Endometrium (tissue), 2 donors: ENCODE results near the gene MBNL1.

Source experiments
- FAIRE-seq: peaks from 2 replicates; lab custom pipeline; 2012; peaks lifted over from hg19 to GRCh38; lab: Jason Lieb, UNC
- donor health status: control.
- donor health status: control.

Gene MBNL1

DNA sequence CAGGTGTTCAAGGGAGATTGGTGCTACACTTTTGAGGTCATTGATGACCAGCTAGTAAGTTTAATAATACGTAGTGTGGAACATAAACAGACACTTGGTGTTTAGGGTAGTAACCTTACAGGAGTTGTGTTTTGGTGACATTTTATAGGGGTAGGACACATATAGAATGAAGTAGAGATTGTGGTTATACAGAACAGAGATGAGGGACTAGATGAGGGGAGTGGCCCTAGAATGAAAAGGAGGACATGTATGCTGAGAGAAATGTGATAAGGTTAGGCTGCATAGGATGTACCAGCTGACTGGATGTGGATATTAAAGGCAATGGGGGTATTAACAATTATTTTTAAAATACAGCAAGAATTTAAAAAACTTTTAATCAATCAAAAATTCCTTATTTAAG, 8.0 kb downstream of the MBNL1 start:
- FAIRE-seq: no peak

- FAIRE-seq: no peak
Measured at GRCh38 chr3:152277198-152277597, 8.5 kb downstream of the MBNL1 start.

- FAIRE-seq: no peak
Measured at GRCh38 chr3:152278756-152279427, 10.2 kb downstream of the MBNL1 start.

DNA sequence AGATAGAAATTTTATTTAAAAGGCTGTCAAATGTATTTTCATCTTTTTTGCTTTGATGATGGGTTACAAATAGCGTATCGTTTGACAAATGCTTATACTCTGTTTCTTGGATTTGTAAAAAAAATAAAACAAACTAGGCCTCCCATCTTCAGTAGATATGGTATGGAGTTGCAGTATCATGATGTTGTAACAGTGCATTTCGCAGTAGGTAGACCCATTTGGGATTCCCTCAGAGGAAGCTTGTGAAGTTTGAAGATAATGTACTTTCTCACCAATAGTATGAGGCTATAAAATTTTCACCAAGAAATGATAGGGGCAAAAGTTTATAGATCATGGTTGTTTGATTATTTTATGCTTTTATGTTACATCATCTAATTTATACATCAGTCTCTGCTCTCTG, 10.8 kb downstream of the MBNL1 start:
- FAIRE-seq: no peak

DNA sequence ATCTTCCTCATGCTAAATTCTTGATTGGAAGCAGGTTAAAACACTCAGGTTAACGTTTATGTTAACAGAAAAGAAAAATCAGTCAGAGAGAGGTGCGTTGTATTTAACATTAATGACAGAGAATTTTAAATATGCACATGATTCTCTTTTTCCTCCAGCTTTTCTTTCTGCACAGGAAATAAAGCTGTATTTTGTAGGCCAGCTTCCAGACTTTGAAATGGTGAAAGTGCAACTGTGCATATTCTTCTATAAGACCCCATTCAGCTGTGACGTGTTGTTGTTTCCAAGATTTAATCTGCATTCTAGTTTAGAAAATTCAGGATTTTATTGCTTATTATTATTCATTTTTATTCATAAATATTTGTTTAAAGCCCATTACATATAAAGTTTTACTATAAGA, 11.8 kb downstream of the MBNL1 start:
- FAIRE-seq: no peak

DNA sequence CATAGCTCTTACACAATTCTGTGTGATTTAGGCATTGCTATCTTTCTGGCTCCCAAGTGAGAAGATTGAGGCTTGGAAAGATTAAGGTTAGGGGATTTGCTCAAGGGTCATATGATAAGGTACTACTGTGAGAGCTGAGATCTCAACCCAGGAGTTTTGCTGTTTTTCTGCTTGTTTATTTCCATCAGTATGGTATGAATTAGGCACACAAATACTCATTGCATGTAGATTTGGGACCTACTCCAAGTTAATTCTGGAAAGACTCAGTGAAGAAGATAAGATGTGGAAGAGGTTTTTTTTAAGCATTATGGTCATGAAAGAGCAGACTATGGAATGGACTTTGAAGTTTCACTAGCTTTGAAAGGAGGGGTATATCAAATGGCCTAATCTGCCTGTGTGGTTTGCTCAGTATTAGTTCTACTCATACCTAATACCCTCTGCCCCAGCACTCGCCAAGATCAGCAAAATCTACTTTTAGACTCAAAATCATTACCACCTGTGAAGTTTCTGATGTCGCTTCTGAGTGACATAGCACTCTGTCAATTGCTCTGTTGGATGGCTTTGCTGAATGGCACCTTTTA, 12.5 kb downstream of the MBNL1 start:
- FAIRE-seq: no peak

DNA sequence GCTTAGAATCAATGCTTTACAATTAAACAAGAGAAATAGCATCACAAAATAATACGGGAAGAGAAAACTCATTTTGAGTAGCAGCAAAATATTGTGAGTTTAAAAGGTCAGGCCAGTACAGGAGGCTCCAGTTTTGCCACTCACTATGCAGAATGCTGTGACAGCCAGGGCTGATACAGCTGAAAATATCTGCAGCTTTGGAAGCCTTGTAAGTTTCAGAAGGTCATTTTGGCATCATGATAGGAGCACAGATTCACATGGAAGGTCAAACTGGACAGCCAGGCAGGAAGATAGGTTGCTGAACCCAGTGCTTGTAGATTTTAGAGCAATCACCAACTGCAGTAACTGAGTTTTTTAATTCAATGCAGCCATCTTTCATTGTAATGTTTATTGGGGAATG, 14.1 kb downstream of the MBNL1 start:
- FAIRE-seq: no peak

GRCh38 chr3:152283492-152284381, 15.0 kb downstream of the MBNL1 start:
- FAIRE-seq: no peak

DNA sequence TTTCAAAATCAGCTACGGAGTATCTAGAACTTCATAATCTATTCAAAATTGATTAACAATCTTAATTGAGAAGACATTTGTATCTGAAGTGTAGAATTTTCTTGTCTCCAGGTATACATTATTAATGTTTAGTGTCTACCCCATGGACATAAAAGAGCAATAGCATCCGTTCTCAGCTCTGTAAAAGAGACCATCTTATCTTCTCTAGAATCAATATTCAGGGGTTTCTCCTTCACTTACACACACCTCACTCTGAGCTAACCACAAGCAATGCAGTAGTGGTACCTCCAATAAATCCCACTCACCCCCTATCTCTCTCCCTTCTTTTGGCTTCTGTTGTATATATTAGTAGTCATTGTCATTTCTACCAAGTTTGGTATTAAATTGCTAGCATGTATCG, 16.2 kb downstream of the MBNL1 start:
- no peak for FAIRE-seq

GRCh38 chr3:152285509-152285908, 16.8 kb downstream of the MBNL1 start:
- no peak for FAIRE-seq

DNA sequence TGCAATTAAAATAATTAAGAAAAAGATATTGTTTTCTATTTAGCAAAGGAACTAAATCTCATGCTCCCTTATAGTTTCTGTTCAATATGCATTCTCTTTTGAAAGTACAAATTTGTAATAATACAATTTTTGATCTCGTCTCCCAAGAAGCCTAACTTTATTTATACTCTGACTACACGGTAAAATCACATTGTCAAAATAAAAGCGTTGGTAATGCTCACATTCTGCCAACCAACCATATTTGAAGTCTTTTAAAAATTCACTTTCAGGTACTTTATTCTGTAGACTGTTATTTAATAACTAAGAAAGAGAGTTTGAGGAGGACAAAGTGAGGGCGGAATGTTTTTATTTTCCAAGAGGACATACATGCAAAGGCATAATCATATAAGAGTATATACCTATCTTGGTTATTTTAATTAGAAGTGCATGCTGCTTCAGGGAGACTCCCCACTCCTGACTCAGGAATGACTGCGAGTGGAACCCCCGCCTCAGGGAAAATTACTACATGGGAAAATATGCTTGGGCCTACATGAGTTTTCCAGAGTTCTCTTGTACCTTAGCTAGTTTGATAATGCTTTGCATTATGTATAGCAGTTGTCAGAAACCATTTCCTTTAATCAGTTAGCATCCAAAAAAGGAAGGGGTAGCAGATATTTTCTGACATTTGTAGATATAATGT, 19.3 kb downstream of the MBNL1 start:
- FAIRE-seq: no peak

DNA sequence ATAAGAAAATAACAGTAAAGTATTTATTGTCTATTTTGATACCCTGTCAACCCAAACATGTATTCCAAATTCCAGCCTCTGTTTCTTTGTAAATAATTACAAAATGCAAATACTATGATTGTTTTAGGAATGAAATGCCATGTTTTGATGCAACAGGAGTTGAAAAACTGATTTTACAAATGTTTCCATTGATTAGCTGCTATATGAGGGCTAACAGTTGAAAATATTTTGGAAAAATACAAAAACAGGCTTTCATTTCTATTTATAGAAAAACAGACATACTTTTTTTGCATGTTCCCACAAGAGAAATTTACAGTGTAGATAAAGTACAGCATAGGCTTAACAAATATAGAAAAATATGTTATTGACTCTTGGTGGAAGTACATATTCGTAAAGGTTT, 20.0 kb downstream of the MBNL1 start:
- FAIRE-seq: no peak

- FAIRE-seq: peak; percentile 37
Measured at GRCh38 chr3:152289708-152290107, 21.0 kb downstream of the MBNL1 start.

DNA sequence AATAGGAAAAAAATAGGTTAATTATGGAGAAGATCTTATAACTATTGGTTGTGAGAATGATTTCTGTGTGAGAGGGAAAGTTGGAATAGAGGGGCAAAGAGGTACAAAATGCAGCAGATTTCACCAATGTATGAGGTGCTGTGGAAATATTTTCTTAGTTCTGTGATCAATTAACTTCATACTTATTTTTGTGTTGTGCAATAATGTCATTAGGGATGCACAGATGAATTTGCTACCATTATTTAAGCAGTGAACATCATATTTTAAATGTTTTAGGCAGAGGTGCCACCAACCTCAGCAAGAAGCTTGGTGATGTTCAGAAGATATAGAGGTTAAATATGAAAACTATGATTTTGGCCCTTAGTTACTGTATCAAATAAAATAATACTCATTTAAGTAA, 21.6 kb downstream of the MBNL1 start:
- no peak for FAIRE-seq

DNA sequence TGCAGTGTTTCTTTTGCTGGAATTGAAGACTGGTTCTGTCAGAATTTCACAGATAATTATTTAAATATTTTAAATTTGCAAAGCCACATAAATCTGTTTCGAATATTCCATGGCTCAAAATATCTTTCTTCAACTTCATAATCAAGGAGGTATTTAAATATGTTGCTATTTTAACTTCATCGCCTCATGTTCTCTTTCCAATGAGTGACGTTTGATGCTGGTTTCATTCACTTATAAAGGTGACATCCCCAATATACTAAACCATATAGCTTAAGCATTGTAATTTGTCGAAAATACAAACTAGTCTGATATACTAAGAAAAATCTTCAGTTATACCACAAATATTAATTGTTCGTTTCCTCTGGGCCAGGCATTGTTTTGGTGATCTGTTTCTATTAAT, 22.5 kb downstream of the MBNL1 start:
- no peak for FAIRE-seq

DNA sequence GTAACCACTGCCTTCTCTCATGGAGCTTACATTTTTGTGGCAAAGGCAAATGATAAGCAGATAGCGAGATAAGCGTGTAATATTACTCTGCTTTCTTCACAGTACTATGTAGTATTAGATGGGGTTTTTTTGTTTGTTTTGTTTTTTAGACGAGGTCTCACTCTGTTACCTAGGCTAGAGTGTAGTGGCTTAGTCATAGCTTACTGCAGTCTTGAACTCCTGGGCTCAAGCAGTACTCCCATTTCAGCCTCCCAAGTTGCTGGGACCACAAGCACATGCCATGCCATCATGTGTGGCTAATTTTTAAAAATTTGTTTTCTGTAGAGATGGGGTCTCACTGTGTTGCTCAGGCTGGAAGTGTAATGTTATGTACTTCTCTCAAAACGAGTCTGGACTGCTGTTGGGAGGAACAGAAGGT, 22.9 kb downstream of the MBNL1 start:
- no peak for FAIRE-seq

DNA sequence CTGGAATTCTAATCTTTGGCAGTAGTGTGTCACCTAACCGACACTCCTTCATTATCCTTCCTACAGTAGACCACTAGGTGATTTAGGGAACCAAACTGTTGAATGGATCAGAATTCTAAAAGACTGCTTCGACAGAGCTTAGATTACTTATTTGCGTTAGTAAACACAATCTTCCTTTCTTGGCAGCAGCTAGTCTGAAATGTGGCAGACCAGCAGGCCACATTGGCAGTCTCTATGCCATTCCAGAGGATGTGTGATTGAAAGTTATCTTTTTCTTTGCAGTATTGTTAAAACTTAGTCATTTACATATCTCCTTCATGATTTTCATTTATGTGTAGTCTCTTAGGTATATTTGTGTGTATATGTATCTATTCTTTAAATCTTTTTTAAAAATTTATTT, 23.6 kb downstream of the MBNL1 start:
- peak; percentile 63 for FAIRE-seq

- no peak for FAIRE-seq
Measured at GRCh38 chr3:152293347-152294006, 24.7 kb downstream of the MBNL1 start.

DNA sequence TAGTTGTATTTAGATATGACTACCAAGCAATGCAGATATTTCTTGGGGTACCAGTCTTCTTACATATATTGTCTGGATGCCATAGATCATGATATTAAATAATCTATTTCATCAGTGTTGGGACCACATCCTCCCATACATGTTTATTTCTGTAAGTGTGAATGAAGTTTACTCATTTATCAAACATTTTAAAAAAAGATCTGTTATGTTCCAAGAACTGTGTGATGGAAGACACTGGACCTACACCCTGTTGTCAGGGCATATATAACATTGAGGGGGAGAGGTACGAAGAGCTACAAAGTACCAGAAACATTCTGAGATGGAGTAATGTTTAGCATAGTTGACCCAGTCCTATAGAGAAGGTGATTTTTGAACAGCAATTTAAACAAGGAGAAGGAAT, 26.6 kb downstream of the MBNL1 start:
- FAIRE-seq: no peak

DNA sequence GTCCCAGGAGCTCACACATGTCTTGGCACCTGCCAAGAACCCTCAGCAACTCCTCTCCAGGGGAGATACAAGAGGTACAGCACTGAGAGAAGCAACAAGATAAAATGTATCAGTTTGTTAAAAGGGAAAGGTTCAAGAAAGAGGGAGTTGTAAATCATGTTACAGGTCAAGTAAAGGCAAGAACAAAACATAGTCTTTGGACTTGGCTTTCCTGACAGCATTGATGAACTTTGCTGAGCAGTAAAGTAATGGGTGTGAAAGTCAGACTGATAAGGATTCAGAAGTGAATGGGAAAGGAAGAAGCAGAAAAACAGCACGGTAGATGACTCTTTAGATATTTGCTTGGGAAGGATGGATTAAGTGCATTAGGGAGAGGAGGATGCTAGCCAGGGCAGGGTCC, 27.1 kb downstream of the MBNL1 start:
- FAIRE-seq: no peak

GRCh38 chr3:152296382-152296781, 27.7 kb downstream of the MBNL1 start:
- FAIRE-seq: no peak

- FAIRE-seq: no peak
Measured at GRCh38 chr3:152296971-152297370, 28.2 kb downstream of the MBNL1 start.
